Lower lobe of right lung (tissue), 2 donors: ENCODE measurements around the gene G3BP2. TPM values are rescaled to one million over a fixed set of nuclear protein-coding genes. Genes with fewer than 3 reads are reported as not detected.
A peak's percentile ranks its signal among the peaks of the same experiment; 100 is the strongest.

Experiments used
- ATAC-seq, 2 donors: fragments of 200-7000 bp; cut with Tn5 transposase; one replicate each; pipeline ENCODE4 v1.9.1; 2020 to 2022; ENCODE audit warnings: mild to moderate bottlenecking in 2 of 2, moderate library complexity in 2 of 2
- DNase-seq: peaks from one replicate; pipeline ENCODE4 v3.0.0-alpha.2; 2020
- H3K27ac ChIP-seq: fragments of 200-600 bp; one replicate; pipeline ENCODE4 v1.8.0; 2022
- H3K27me3 ChIP-seq: fragments of 200-600 bp; one replicate; pipeline ENCODE4 v1.8.0; 2022; ENCODE audit warnings: low read depth
- H3K36me3 ChIP-seq: fragments of 200-600 bp; one replicate; pipeline ENCODE4 v1.8.0; 2022; ENCODE audit warnings: mild to moderate bottlenecking
- H3K4me1 ChIP-seq: fragments of 200-600 bp; one replicate; pipeline ENCODE4 v1.8.0; 2022
- H3K4me3 ChIP-seq: fragments of 200-600 bp; one replicate; pipeline ENCODE4 v1.8.0; 2022; ENCODE audit warnings: mild to moderate bottlenecking
- H3K9me3 ChIP-seq: fragments of 200-600 bp; one replicate; pipeline ENCODE4 v1.8.0; 2022
- CTCF ChIP-seq: fragments of 200-600 bp; IDR thresholded peaks from one replicate; pipeline ENCODE4 v1.8.0; 2022; ENCODE audit warnings: antibody characterized with exemption, mild to moderate bottlenecking
- intact Hi-C: fragments of 100-400 bp; cut with DNase I; formaldehyde crosslinking; loops from one replicate; pipeline ENCODE4 v1.11.0; 2022
- total RNA-seq: library from RNA; stranded (reverse); fragmentation: NEBNext Ultra II Directional; extraction: Animal tissue kit (Norgen Biotek cat#: 25700); gene quantifications from one replicate; pipeline ENCODE4 v1.2.1, GENCODE V29; 2021
- donor health status: DM: no; HTN: yes; CAD: no; lungs with severe emphysema.

G3BP2 gene
- total RNA-seq, 1 donor from 2014 or later, result 101 TPM

- DNase-seq, result no peak
- no peak for TF ChIP-seq CTCF
- intact Hi-C loops, result no loop called here
- Histone ChIP-seq H3K36me3 (no peaks in the 10 kb centered on the region), H3K27ac (no peak overlapping the region), H3K4me1 (no peaks in the 10 kb centered on the region), H3K9me3 (no peaks in the 10 kb centered on the region), H3K27me3 (no peaks in the 10 kb centered on the region), H3K4me3 (no peak overlapping the region)
- no peak for ATAC-seq
Observed at GRCh38 chr4:75715105-75715799, 42.0 kb upstream of the G3BP2 start.

- no peaks in the 10 kb centered on the region for H3K9me3 ChIP-seq
- DNase-seq, result no peak
- H3K27ac ChIP-seq, result no peak overlapping the region
- no peak for TF ChIP-seq CTCF
- no peaks in the 10 kb centered on the region for H3K36me3 ChIP-seq
- intact Hi-C loops, result no loop called here
- H3K27me3 ChIP-seq, result no peaks in the 10 kb centered on the region
- H3K4me1 ChIP-seq, result no peaks in the 10 kb centered on the region
- H3K4me3 ChIP-seq, result no peak overlapping the region
- ATAC-seq, result no peak
Observed at GRCh38 chr4:75714704-75715103, 41.5 kb upstream of the G3BP2 start.

- TF ChIP-seq CTCF, result no peak
- ATAC-seq, result no peak
- Histone ChIP-seq H3K9me3 (no peaks in the 10 kb centered on the region), H3K36me3 (no peaks in the 10 kb centered on the region), H3K4me3 (no peak overlapping the region), H3K27ac (no peak overlapping the region), H3K4me1 (no peaks in the 10 kb centered on the region), H3K27me3 (no peaks in the 10 kb centered on the region)
- intact Hi-C loops, result no loop called here
- no peak for DNase-seq
Observed at GRCh38 chr4:75714011-75714410, 40.8 kb upstream of the G3BP2 start.

- no peaks in the 10 kb centered on the region for H3K27me3 ChIP-seq
- no peaks in the 10 kb centered on the region for H3K36me3 ChIP-seq
- intact Hi-C loops, result no loop called here
- H3K4me1 ChIP-seq, result no peaks in the 10 kb centered on the region
- H3K4me3 ChIP-seq, result no peak overlapping the region
- H3K27ac ChIP-seq, result no peak overlapping the region
- DNase-seq, result no peak
- no peaks in the 10 kb centered on the region for H3K9me3 ChIP-seq
- peak in 1 of 2 donors; percentile 35 for ATAC-seq
- TF ChIP-seq CTCF, result no peak
Observed at GRCh38 chr4:75710246-75710645, 37.0 kb upstream of the G3BP2 start.

- intact Hi-C loops, result no loop called here
- ATAC-seq, result peak; percentile 75 to 78
- no peak overlapping the region for H3K4me3 ChIP-seq
- no peak overlapping the region for H3K27ac ChIP-seq
- no peaks in the 10 kb centered on the region for H3K27me3 ChIP-seq
- no peaks in the 10 kb centered on the region for H3K36me3 ChIP-seq
- TF ChIP-seq CTCF, result peak; percentile 47
- no peaks in the 10 kb centered on the region for H3K9me3 ChIP-seq
- no peaks in the 10 kb centered on the region for H3K4me1 ChIP-seq
- DNase-seq, result no peak
Observed at GRCh38 chr4:75708218-75708691, 35.0 kb upstream of the G3BP2 start.
